Kidney tubule cell (primary cell): ENCODE measurements around the gene OR52K1.
"Not testable (repeated sequence)": the region's sequence is repeated elsewhere in the genome, so short reads cannot be mapped to it uniquely, and the experiment has no call there.

Source experiments
- DNase-seq: peaks from one replicate; pipeline ENCODE4 v3.0.0-alpha.2; 2018; ENCODE audit warnings: low spot score

OR52K1 gene

DNA sequence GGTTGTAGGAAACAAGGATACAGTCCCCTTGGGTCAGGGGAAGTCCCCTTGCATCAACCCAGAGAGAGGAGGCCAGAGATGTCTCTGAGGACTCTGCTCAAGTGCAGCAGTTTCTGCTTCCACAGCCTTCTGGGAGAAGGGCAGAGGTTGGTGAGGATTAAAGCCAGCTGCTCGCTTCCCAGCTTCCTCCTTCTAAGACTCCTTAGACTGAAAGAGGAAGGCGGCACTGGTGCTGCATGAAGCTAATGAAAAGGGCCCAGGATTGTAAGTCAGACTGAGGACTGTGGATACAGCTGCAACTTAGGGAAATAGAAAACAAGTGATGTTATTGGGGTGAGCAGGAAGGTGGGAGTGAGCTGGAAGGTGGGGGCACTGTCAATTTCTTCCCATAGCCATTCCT, at the start of gene OR52K1:
Gene OR52K1, plus strand, starts transcription at position 202 of the 400 bp plus-strand sequence. CDS start 6,255 bp downstream, outside the sequence.
- no peak for DNase-seq

DNA sequence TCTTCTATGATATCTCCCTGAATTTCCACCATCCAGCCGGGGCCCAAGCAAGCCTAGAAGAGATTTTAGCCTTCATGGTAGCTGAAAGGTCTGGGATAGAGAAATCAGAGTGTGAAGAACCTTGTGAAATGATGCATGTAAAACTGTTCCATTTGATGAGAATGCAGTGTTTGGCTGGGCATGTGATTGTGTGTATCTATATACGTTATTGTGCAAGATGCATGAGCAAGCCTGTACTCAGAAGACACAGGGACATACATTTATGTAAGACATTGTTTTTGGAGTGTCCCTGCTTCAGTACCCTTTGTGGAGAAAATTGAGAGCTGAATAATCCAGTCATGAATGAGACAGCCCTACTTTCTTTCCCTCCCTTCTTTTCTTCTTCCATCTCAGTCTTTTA, 48.6 kb upstream of the OR52K1 start:
- no peak for DNase-seq

GRCh38 chr11:4436411-4436810, 46.0 kb upstream of the OR52K1 start:
- DNase-seq = no peak

DNA sequence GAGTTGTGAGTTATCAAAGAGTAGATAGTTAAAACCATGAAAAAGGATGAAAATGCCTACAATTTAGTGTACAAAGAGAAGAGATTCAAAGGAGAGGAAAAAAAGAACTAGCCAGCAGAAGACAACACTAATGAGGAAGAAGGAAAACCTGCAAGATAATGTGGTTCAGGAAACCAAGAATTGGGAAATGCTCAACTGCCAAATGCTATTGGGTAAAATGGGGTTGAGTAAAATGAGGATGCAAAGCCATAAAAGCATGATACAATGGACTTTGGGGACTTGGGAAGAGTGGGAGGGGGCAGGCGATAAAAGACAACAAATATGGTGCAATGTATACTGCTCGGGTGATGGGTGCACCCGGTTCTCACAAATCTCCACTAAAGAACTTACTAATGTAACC, 40.9 kb upstream of the OR52K1 start:
- DNase-seq = no peak

- no peak for DNase-seq
Observed at GRCh38 chr11:4443232-4443891, 39.1 kb upstream of the OR52K1 start.

- no peak for DNase-seq
Observed at GRCh38 chr11:4448995-4449394, 33.5 kb upstream of the OR52K1 start, which contains the start of gene OR52K2. Gene OR52K2, plus strand, starts transcription at chr11:4449295. Its CDS starts 45 bp downstream, at chr11:4449340.

DNA sequence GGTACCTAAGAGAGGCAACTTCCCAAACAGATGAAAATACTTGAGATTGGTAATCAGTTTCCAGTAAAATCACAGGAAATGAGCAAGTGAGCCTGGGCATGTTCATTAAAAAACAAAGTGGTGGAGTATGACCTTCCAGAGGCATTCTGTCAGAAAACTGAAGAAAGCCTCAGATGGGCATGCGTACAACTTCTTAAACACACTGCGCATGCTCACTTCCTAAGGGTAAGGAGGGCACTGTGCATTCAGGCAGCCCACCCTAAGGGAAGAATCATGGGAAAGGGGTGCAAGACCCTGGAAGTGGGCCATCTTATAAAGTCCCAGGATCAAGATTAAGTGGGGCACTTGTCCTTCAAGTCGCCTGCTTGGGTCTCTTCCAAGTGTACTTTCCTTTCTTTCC, 29.3 kb upstream of the OR52K1 start:
- DNase-seq = no peak

DNA sequence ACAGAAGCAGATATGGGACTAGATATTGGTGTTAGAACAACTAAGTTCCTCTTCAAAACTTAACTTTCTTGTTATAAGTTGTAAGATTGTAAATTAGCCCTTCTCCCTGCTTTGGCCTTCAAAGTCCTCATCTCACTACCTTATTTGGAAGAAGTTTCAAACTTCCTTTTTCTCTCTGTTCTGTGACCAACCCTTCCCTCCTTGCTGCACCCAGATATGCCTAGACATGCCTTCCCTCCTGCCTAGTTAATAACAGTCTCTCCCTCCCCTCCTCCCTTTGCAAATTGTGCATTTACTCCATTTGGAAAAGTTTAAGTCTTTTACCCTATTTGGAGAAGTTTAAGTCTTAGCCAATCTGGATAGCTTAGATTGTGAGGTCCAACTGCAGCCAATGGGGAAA, 28.4 kb upstream of the OR52K1 start:
- DNase-seq = no peak

- no peak for DNase-seq
Observed at GRCh38 chr11:4455419-4455818, 27.0 kb upstream of the OR52K1 start.

DNA sequence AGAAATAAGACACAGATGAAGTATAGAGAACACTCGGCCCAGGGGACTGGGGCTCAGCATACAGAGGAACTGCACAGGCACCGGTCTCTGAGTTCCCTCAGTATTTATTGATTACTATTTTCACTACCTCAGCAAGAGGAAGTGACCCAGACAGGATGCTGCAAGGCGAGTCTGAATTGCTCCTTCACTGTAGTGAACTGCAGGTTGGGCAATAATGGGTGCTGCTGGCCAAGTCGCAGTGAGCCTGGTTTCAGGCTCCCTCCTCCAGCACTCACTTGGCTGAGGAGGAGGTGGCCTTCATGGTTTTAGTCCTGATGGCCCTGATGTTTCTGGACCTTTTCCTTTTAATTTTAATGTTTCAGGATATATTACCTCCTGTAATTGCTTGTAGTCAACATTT, 22.9 kb upstream of the OR52K1 start:
- no peak for DNase-seq

DNA sequence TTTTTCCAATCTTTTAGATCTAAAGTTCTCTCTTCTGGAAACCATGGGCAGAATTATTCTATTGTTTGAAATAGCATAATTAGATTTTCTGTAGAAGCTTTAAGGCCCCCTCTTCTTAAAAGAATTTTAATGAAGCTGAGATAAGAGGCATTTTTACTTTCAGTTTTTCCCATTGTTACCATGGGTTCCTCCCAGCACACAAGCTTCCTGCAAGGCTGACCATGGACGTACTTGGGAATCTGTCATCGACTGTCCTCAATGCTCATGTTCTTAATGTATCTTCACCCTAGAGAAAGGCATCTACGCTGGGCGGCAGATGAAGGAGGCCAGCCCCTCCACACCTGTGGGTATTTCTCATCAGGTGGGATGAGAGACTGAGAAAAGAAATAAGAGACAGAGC, 22.3 kb upstream of the OR52K1 start:
- DNase-seq = no peak

- DNase-seq = peak; percentile 7
Observed at GRCh38 chr11:4464216-4465159, 18.0 kb upstream of the OR52K1 start.

GRCh38 chr11:4465407-4465806, 17.0 kb upstream of the OR52K1 start:
- peak; percentile 6 for DNase-seq

GRCh38 chr11:4466131-4466870, 16.1 kb upstream of the OR52K1 start:
- no peak for DNase-seq

GRCh38 chr11:4466871-4467442, 15.5 kb upstream of the OR52K1 start:
- no peak for DNase-seq

GRCh38 chr11:4467811-4468606, 14.4 kb upstream of the OR52K1 start:
- DNase-seq = no peak

DNA sequence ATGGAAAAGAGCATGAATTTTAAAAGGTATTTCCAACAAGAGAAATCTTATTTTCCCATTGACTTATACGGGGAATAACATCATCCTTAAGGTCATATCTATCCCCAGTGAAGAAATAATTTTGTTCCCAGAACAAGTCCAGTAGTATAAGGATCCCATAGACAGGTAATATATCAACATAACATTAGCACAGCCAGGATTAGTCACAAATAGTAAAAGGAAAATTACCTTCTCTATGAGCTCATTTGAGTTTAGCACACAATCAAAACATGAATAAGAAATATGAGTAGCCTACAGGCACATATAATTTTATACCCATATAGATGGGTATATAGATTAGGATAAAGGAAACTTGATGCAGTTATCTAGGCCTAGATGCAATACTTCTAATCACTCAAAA, 2.8 kb upstream of the OR52K1 start:
- DNase-seq = no peak

DNA sequence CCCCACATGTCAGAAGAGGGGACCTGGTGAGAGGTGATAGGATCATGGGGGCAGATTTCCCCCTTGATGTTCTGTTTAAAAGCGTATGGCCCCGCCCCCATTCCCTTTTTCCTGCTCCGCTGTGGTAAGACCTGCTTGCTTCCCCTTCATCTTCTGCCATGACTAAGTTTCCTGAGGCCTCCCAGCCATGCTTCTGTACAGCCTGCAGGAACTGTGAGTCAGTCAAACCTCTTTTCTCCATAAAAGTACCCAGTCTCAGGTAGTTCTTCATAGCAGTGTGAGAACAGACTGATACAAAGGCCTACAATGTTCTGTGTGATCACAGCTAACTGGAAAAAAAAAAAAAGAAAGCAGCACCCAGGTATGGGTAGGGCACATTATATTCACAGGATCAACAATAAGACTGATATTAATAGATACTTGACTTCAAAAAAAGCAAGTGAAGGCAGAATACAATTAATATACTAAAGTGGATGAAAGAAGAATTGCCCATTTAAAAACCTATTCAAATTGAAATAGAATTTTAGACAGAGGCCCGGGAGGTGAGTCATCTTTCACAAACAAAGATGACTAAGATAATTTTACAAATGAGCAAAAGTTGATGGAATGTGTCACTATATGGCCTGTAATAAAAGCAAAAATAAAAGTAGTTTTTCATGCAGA, 1.7 kb upstream of the OR52K1 start:
- peak; percentile 46 for DNase-seq

DNA sequence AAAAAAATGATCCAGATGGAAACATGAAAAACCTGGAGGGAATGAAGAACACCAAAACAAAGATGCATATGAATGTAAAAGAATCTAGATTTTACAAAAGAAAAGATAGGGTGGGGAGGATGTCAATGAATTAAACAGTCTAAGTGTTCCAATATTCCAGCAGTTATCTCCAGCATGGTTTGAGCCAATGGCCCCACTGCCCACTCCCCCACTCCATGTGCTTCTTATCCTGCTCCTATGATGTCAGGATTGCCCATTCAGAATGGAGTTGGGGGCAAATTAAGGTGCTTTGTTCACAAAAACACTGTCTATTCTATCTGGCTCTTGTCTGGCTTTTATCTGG, 1.2 kb upstream of the OR52K1 start:
- no peak for DNase-seq

GRCh38 chr11:4484310-4484709, 1.9 kb downstream of the OR52K1 start:
- DNase-seq = no peak

GRCh38 chr11:4491405-4491804, 9.0 kb downstream of the OR52K1 start:
- DNase-seq = not testable (repeated sequence)
